ENCODE results near the gene LRP10. TPM values are rescaled to one million over a fixed set of nuclear protein-coding genes. Genes with fewer than 3 reads are reported as not detected.
A peak's percentile ranks its signal among the peaks of the same experiment; 100 is the strongest.

Gene LRP10
- total and polyA plus RNA-seq, 2 experiments from 2014 or later: 161 to 202 TPM

- H3K9me2 ChIP-seq (ENCODE audit: insufficient read depth): no peaks in the 10 kb centered on the region
- H3K4me1 ChIP-seq (ENCODE audit: insufficient read depth): peaks cover 23% of the 10 kb centered on the region
- in situ Hi-C loops (cut with MboI): no loop called here
- H3K79me2 ChIP-seq (ENCODE audit: insufficient read depth): no peaks in the 10 kb centered on the region
- DNase-seq: no peak
- H3F3A ChIP-seq (ENCODE audit: insufficient read depth): peaks cover 23% of the 10 kb centered on the region
- no peak overlapping the region for H3K4me2 ChIP-seq (ENCODE audit: unreplicated experiment)
- no peaks in the 10 kb centered on the region for H3K36me3 ChIP-seq (ENCODE audit: low read depth)
- no peaks in the 10 kb centered on the region for H3K9me3 ChIP-seq (ENCODE audit: low read depth)
- H3K9ac ChIP-seq: no peak overlapping the region
- H4K20me1 ChIP-seq (ENCODE audit: insufficient read depth): no peaks in the 10 kb centered on the region
- H3K27ac ChIP-seq: no peak overlapping the region
- TF ChIP-seq EZH2 (IDR thresholded peaks at IDR 0.05; ENCODE audit: insufficient read depth, poor library complexity, severe bottlenecking): no peak
- TF ChIP-seq EZH2phosphoT487 (IDR thresholded peaks at IDR 0.05; ENCODE audit: insufficient read depth, low read depth): no peak
- no peaks in the 10 kb centered on the region for H3K27me3 ChIP-seq (replicated peaks; ENCODE audit: insufficient read depth)
- WGBS, 2 experiments (ENCODE audit: low coverage in 1 of 2, low lambda C conversion rate in 2 of 2, missing lambda C conversion rate in 2 of 2): 97 to 100% methylated on average over 1 of the region's 1 CpG
- no peak overlapping the region for H3K4me3 ChIP-seq
- no peak overlapping the region for H2AFZ ChIP-seq
These were observed 23.9 kb downstream of the LRP10 start for GRCh38 chr14:22895402-22895801.

- peaks cover 23% of the 10 kb centered on the region for H3K4me1 ChIP-seq (ENCODE audit: insufficient read depth)
- no peaks in the 10 kb centered on the region for H3K9me2 ChIP-seq (ENCODE audit: insufficient read depth)
- H3K27me3 ChIP-seq (replicated peaks; ENCODE audit: insufficient read depth): no peaks in the 10 kb centered on the region
- WGBS, 2 experiments (ENCODE audit: low coverage in 1 of 2, low lambda C conversion rate in 2 of 2, missing lambda C conversion rate in 2 of 2): 65 to 66% methylated on average over 5 of the region's 5 CpGs
- no peaks in the 10 kb centered on the region for H3K79me2 ChIP-seq (ENCODE audit: insufficient read depth)
- H3K36me3 ChIP-seq (ENCODE audit: low read depth): no peaks in the 10 kb centered on the region
- TF ChIP-seq EZH2phosphoT487 (IDR thresholded peaks at IDR 0.05; ENCODE audit: insufficient read depth, low read depth) (no peak), EZH2 (IDR thresholded peaks at IDR 0.05; ENCODE audit: insufficient read depth, poor library complexity, severe bottlenecking) (no peak)
- H4K20me1 ChIP-seq (ENCODE audit: insufficient read depth): no peaks in the 10 kb centered on the region
- no peak overlapping the region for H3K4me3 ChIP-seq
- no peak overlapping the region for H3K4me2 ChIP-seq (ENCODE audit: unreplicated experiment)
- DNase-seq: no peak
- in situ Hi-C loops (cut with MboI): no loop called here
- H3K9ac ChIP-seq: no peak overlapping the region
- H3F3A ChIP-seq (ENCODE audit: insufficient read depth): peaks cover 23% of the 10 kb centered on the region
- H2AFZ ChIP-seq: no peak overlapping the region
- H3K9me3 ChIP-seq (ENCODE audit: low read depth): no peaks in the 10 kb centered on the region
- H3K27ac ChIP-seq: no peak overlapping the region
These were observed 24.8 kb downstream of the LRP10 start for GRCh38 chr14:22896356-22896755.

DNA sequence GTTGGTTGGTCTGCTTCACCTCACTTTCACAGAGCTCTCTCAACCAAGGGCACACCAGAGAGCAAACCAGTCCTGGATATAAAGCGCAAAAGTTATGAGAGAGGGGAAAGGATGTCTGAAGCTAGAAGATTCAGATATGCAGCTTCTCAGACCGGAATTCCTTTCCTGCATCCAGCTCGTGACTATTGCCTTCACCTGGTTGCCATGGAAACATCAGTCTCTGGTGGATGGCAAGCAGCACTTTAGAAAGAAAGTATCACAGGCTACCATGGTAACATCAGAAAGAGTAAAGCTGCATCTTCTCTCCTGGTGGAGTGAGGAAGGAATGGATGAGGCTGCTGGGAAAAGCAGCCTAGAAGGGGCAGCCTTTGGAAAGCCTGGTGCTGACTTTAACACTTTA, 25.2 kb downstream of the LRP10 start:
- TF ChIP-seq EZH2 (IDR thresholded peaks at IDR 0.05; ENCODE audit: insufficient read depth, poor library complexity, severe bottlenecking): no peak
- no peak for TF ChIP-seq EZH2phosphoT487 (IDR thresholded peaks at IDR 0.05; ENCODE audit: insufficient read depth, low read depth)
- H3K4me2 ChIP-seq (ENCODE audit: unreplicated experiment): no peak overlapping the region
- H2AFZ ChIP-seq: no peak overlapping the region
- H3K27me3 ChIP-seq (replicated peaks; ENCODE audit: insufficient read depth): no peaks in the 10 kb centered on the region
- peaks cover 23% of the 10 kb centered on the region for H3F3A ChIP-seq (ENCODE audit: insufficient read depth)
- no peak overlapping the region for H3K4me3 ChIP-seq
- H4K20me1 ChIP-seq (ENCODE audit: insufficient read depth): no peaks in the 10 kb centered on the region
- H3K79me2 ChIP-seq (ENCODE audit: insufficient read depth): no peaks in the 10 kb centered on the region
- peaks cover 23% of the 10 kb centered on the region for H3K4me1 ChIP-seq (ENCODE audit: insufficient read depth)
- H3K9me2 ChIP-seq (ENCODE audit: insufficient read depth): no peaks in the 10 kb centered on the region
- no peak for DNase-seq
- WGBS, 2 experiments (ENCODE audit: low coverage in 1 of 2, low lambda C conversion rate in 2 of 2, missing lambda C conversion rate in 2 of 2): 87 to 96% methylated on average over 3 of the region's 3 CpGs
- in situ Hi-C loops (cut with MboI): no loop called here
- no peak overlapping the region for H3K27ac ChIP-seq
- no peak overlapping the region for H3K9ac ChIP-seq
- no peaks in the 10 kb centered on the region for H3K36me3 ChIP-seq (ENCODE audit: low read depth)
- no peaks in the 10 kb centered on the region for H3K9me3 ChIP-seq (ENCODE audit: low read depth)

DNA sequence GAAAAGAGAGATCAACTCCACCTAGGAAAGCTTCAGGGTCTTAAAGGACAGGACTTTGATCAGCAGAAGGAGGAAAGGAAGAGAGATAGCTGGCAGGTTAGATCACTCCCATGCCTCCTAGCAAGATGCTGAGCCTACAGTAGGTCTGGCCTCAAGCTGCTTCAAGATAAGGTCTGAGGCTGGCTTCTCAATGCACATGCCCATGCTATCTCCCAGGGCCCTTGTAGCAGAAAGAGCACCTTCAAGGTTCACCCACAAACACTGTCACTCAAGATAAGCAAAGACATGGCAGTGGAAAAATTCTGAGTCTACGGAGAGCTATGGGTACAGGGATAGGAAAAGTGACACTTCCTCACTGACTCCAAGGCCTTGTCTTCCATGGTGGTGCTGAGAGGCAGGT, 25.8 kb downstream of the LRP10 start:
- H3K4me1 ChIP-seq (ENCODE audit: insufficient read depth): peaks cover 23% of the 10 kb centered on the region
- peak overlapping the region; percentile 58; the same call in 1 of the 2 replicates for H3K27ac ChIP-seq
- H3K36me3 ChIP-seq (ENCODE audit: low read depth): no peaks in the 10 kb centered on the region
- H3K4me3 ChIP-seq: no peak overlapping the region
- H2AFZ ChIP-seq: no peak overlapping the region
- H4K20me1 ChIP-seq (ENCODE audit: insufficient read depth): no peaks in the 10 kb centered on the region
- H3F3A ChIP-seq (ENCODE audit: insufficient read depth): peaks cover 23% of the 10 kb centered on the region
- no peaks in the 10 kb centered on the region for H3K27me3 ChIP-seq (replicated peaks; ENCODE audit: insufficient read depth)
- WGBS, 2 experiments (ENCODE audit: low coverage in 1 of 2, low lambda C conversion rate in 2 of 2, missing lambda C conversion rate in 2 of 2): 94 to 100% methylated on average over 1 of the region's 1 CpG
- H3K4me2 ChIP-seq (ENCODE audit: unreplicated experiment): no peak overlapping the region
- H3K9me3 ChIP-seq (ENCODE audit: low read depth): no peaks in the 10 kb centered on the region
- in situ Hi-C loops (cut with MboI): no loop called here
- TF ChIP-seq EZH2phosphoT487 (IDR thresholded peaks at IDR 0.05; ENCODE audit: insufficient read depth, low read depth) (no peak), EZH2 (IDR thresholded peaks at IDR 0.05; ENCODE audit: insufficient read depth, poor library complexity, severe bottlenecking) (no peak)
- H3K9me2 ChIP-seq (ENCODE audit: insufficient read depth): no peaks in the 10 kb centered on the region
- DNase-seq: no peak
- no peak overlapping the region for H3K9ac ChIP-seq
- no peaks in the 10 kb centered on the region for H3K79me2 ChIP-seq (ENCODE audit: insufficient read depth)
